Endothelial cell of umbilical vein (primary cell): ENCODE data around the gene RBMS3. TPM values are rescaled to one million over a fixed set of nuclear protein-coding genes. Genes with fewer than 3 reads are reported as not detected.
"Not testable (repeated sequence)": the region's sequence is repeated elsewhere in the genome, so short reads cannot be mapped to it uniquely, and the experiment has no call there.

ENCODE experiments used
- BruUV-seq: library from RNA; stranded (reverse); fragments of 400-500 nt; replicated peaks from 2 replicates; lab custom pipeline; 2021; lab: Mats Ljungman, UMichigan
- CTCF ChIA-PET: fragments of 300-600, 350-600 bp; sonication (Branson Sonifier 250); formaldehyde crosslinking; loops from one replicate; lab custom pipeline; 2021; ENCODE audit warnings: antibody characterized with exemption, inconsistent platforms; lab: Charles Lee
- POLR2A ChIA-PET: fragments of 300-600, 350-600 bp; sonication (Branson Sonifier 250); formaldehyde crosslinking; loops from one replicate; lab custom pipeline; 2021; ENCODE audit warnings: antibody characterized with exemption, inconsistent platforms; lab: Charles Lee
- DNase-seq: peaks from one replicate; pipeline ENCODE4 v3.0.0-alpha.2; 2011; ENCODE audit warnings: low read depth, low spot score
- FAIRE-seq: peaks from 2 replicates; lab custom pipeline; 2011; peaks lifted over from hg19 to GRCh38; lab: Jason Lieb, UNC
- H2AFZ ChIP-seq: 2 replicates; pipeline ENCODE4 v1.6.0; 2012; ENCODE audit warnings: low read depth, low read length, control low read depth, inconsistent platforms
- H3K27ac ChIP-seq: 2 replicates; pipeline ENCODE4 v1.5.1; 2011; ENCODE audit warnings: low read depth, mild to moderate bottlenecking, control low read depth, low read length, moderate library complexity; ENCODE audit not compliant: insufficient read depth
- H3K27me3 ChIP-seq, 2 experiments: 2 replicates each; pipeline versions ENCODE4 v1.6.0 to v1.6.1; 2011; ENCODE audit warnings: low read length in 2 of 2, mixed read lengths in 1 of 2; ENCODE audit not compliant: control insufficient read depth in 2 of 2, insufficient read depth in 2 of 2
- H3K36me3 ChIP-seq, 2 experiments: 2 replicates in 1 of 2; 3 replicates in 1 of 2; pipeline ENCODE4 v1.5.1; 2011; ENCODE audit warnings: low read length in 2 of 2, mild to moderate bottlenecking in 1 of 2, moderate library complexity in 1 of 2; ENCODE audit not compliant: control insufficient read depth in 2 of 2, insufficient read depth in 2 of 2; ENCODE audit errors: extremely low read depth in 1 of 2
- H3K4me1 ChIP-seq: 3 replicates; pipeline ENCODE4 v1.5.1; 2011; ENCODE audit warnings: mild to moderate bottlenecking, low read length; ENCODE audit not compliant: control insufficient read depth, insufficient read depth; ENCODE audit errors: extremely low read depth
- H3K4me2 ChIP-seq: 2 replicates; pipeline ENCODE4 v1.6.1; 2011; ENCODE audit warnings: low read length, control low read depth, mixed read lengths; ENCODE audit not compliant: insufficient read depth
- H3K4me3 ChIP-seq, 3 experiments: fragments of 200-600 bp in 1 of 3; sonication (generic), shearing (Covaris generic) in 1 of 3; replicated peaks in 1 of 3; 2 replicates each; pipeline ENCODE4 v1.5.1; 2011 to 2016; ENCODE audit warnings: control low read depth in 3 of 3, low read length in 3 of 3, mild to moderate bottlenecking in 2 of 3, inconsistent platforms in 1 of 3, low read depth in 1 of 3, moderate library complexity in 1 of 3; ENCODE audit not compliant: insufficient read depth in 1 of 3
- H3K79me2 ChIP-seq: 2 replicates; pipeline ENCODE4 v1.6.0; 2012; ENCODE audit warnings: low read length, inconsistent platforms; ENCODE audit not compliant: control insufficient read depth, insufficient read depth
- H3K9ac ChIP-seq: replicated peaks from 2 replicates; pipeline ENCODE3; 2011; ENCODE audit warnings: low read length, control low read depth; ENCODE audit not compliant: insufficient read depth; ENCODE audit errors: extremely low read depth
- H3K9me1 ChIP-seq: replicated peaks from 3 replicates; pipeline ENCODE4 v1.6.0; 2011; ENCODE audit warnings: mild to moderate bottlenecking, low read length; ENCODE audit not compliant: control insufficient read depth, insufficient read depth; ENCODE audit errors: extremely low read depth
- H3K9me3 ChIP-seq: replicated peaks from 2 replicates; pipeline ENCODE4 v1.5.1; 2012; ENCODE audit warnings: low read length, inconsistent platforms; ENCODE audit not compliant: control insufficient read depth, insufficient read depth
- H4K20me1 ChIP-seq: replicated peaks from 2 replicates; pipeline ENCODE3; 2011; ENCODE audit warnings: mild to moderate bottlenecking, low read length; ENCODE audit not compliant: control insufficient read depth, insufficient read depth; ENCODE audit errors: extremely low read depth
- FOS ChIP-seq: IDR thresholded peaks from 2 replicates; pipeline ENCODE4 v1.6.1; 2011; ENCODE audit warnings: mild to moderate bottlenecking, low read length, moderate library complexity, borderline replicate concordance; ENCODE audit not compliant: insufficient read depth
- GATA2 ChIP-seq: IDR thresholded peaks from 2 replicates; pipeline ENCODE4 v1.7.0; 2011; ENCODE audit warnings: low read depth, mild to moderate bottlenecking, moderate library complexity, mixed read lengths, low read length; ENCODE audit not compliant: insufficient read length, insufficient read depth
- dilution Hi-C: fragments of 300-500 bp; cut with MboI; formaldehyde crosslinking; loops from one replicate; pipeline ENCODE4 v1.15.0; 2019; ENCODE audit warnings: low sequenced_read_pairs; ENCODE audit not compliant: extremely low pct_ligation_motif_present
- intact Hi-C: fragments of 100-400 bp; cut with micrococcal nuclease; formaldehyde crosslinking; loops from one replicate; pipeline ENCODE4 v1.10.0; 2022
- polyA plus RNA-seq, 4 experiments: library from polyadenylated mRNA; depleted of rRNA in 3 of 4; stranded (reverse) in 3 of 4; unstranded in 1 of 4; fragments of >200 nt; gene quantifications; 2 replicates each; pipeline versions ENCODE4 v1.2.1 to v1.2.3, GENCODE V29; 2011 to 2012; ENCODE audit warnings: missing spikeins in 1 of 4
- total RNA-seq: library from RNA; stranded (reverse); gene quantifications from 2 replicates; pipeline ENCODE4 v1.2.3, GENCODE V29; 2021
- TF ChIP-seq, protein P1 (sequence below): IDR thresholded peaks from 2 replicates; pipeline ENCODE4 v1.6.1; 2011; ENCODE audit not compliant: insufficient read depth, insufficient read length
- TF ChIP-seq, protein P2 (sequence below), 2 donors: IDR thresholded peaks; 1 replicate in 1 of 2; 2 replicates in 1 of 2; pipeline ENCODE4 v1.5.1; 2011; ENCODE audit warnings: low read length in 2 of 2, mild to moderate bottlenecking in 2 of 2, moderate library complexity in 2 of 2, control low read depth in 1 of 2, inconsistent platforms in 1 of 2, low read depth in 1 of 2; ENCODE audit not compliant: insufficient read depth in 1 of 2; ENCODE audit errors: extremely low read depth in 1 of 2

RBMS3 gene
- total and polyA plus RNA-seq, 2 donors (not counting 3 experiments of a cell fraction or from before 2014, with no cell fraction given), result 13.6 to 42.3 TPM

DNA sequence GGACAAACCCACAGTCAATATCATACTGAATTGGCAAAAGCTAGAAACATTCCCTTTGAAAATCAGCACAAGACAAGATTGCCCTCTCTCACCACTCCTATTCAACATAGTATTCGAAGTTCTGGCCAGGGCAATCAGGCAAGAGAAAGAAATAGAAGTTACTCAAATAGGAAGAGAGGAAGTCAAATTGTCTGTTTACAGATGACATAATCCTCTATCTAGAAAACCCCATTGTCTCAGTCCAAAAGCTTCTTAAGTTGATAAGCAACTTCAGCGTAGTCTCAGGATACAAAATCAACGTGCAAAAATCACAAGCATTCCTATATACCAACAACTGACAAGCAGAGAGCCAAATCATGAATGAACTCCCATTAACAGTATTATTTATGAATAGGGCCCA is 760.6 kb downstream of the RBMS3 start:
- H3K9me3 ChIP-seq, POLR2A ChIA-PET, H3K27me3 ChIP-seq, H3K36me3 ChIP-seq, H3K4me2 ChIP-seq, H3K9ac ChIP-seq, H4K20me1 ChIP-seq, H3K4me3 ChIP-seq, H3K79me2 ChIP-seq, BruUV-seq, H3K27ac ChIP-seq, H3K9me1 ChIP-seq: not testable (repeated sequence)
- Histone ChIP-seq H3K4me1 (peaks cover 25% of the 10 kb centered on the region), H2AFZ (peak overlapping the region; percentile 3)
- FAIRE-seq, result peak; percentile 70
- dilution Hi-C loops (loop anchor here (25.0 kb wide), 1 partner anchor 721 kb away; no protein-coding TSS in a partner anchor), intact Hi-C loops (loop anchor here (5.0 kb wide), 2 partner anchors 301 to 476 kb away; no protein-coding TSS in a partner anchor)
- CTCF ChIA-PET, result interaction anchor here (0.7 to 4.1 kb wide), 17 partner anchors 8 to 1374 kb away, joined by 3 to 220 read pairs (median 8); partner anchors contain the start of gene TGFBR2
- DNase-seq, result peak; percentile 40

DNA sequence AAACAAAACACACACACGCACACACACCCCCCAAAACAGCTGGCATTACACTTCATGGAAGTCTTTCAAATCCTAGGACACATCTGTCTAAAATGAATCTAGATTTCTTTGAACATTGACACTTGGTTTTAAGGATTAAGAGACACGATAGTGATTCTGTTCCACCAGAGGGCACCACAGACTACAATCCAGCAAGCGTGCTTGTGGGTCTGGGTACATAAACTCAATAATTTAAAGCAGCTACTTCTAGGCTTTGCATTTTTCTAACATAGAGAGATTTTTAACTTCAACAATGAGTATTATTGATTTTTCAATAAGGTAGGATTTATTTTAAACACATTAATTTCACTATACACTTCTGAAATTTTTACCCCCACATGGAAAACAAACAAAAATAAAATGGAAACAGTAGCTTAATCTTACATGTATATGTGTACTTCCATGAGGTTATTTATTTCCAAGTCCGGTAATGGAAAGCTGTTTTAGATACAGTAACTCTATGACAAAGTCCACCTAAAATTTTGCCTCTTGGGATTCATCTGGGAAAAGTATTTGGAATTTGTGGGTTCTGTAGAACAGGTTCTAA is 761.5 kb downstream of the RBMS3 start:
- POLR2A ChIA-PET, result interaction anchor here (0.8 to 1.0 kb wide), 2 partner anchors 156 to 566 kb away, joined by 3 to 4 read pairs; no protein-coding TSS in a partner anchor
- peak; percentile 43 for FAIRE-seq

More for the DNA sequence above, 761.5 kb downstream of the RBMS3 start:
- no peak overlapping the region for H3K4me2 ChIP-seq
- dilution Hi-C loops, result loop anchor here (25.0 kb wide), 1 partner anchor 720 kb away; no protein-coding TSS in a partner anchor
- CTCF ChIA-PET, result interaction anchor here (0.6 to 4.1 kb wide), 92 partner anchors 9 to 1375 kb away, joined by 3 to 220 read pairs (median 4); partner anchors contain the start of gene TGFBR2
- intact Hi-C loops, result loop anchor here (1.0 to 5.0 kb wide), 9 partner anchors 29 to 709 kb away; partner anchors contain the start of gene TGFBR2
- no peaks in the 10 kb centered on the region for H3K27me3 ChIP-seq
- BruUV-seq, result no TSS peak
- H3K4me1 ChIP-seq, result peaks cover 25% of the 10 kb centered on the region
- no peak for TF ChIP-seq GATA2
- TF ChIP-seq, protein P1, sequence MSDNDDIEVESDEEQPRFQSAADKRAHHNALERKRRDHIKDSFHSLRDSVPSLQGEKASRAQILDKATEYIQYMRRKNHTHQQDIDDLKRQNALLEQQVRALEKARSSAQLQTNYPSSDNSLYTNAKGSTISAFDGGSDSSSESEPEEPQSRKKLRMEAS, result no peak
- no peak for TF ChIP-seq FOS
- TF ChIP-seq, protein P2, sequence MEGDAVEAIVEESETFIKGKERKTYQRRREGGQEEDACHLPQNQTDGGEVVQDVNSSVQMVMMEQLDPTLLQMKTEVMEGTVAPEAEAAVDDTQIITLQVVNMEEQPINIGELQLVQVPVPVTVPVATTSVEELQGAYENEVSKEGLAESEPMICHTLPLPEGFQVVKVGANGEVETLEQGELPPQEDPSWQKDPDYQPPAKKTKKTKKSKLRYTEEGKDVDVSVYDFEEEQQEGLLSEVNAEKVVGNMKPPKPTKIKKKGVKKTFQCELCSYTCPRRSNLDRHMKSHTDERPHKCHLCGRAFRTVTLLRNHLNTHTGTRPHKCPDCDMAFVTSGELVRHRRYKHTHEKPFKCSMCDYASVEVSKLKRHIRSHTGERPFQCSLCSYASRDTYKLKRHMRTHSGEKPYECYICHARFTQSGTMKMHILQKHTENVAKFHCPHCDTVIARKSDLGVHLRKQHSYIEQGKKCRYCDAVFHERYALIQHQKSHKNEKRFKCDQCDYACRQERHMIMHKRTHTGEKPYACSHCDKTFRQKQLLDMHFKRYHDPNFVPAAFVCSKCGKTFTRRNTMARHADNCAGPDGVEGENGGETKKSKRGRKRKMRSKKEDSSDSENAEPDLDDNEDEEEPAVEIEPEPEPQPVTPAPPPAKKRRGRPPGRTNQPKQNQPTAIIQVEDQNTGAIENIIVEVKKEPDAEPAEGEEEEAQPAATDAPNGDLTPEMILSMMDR (IDR thresholded peaks at IDR 0.05; ENCODE audit: extremely low read depth in 1 of 2, insufficient read depth in 1 of 2, low read depth in 1 of 2, low read length in 2 of 2), result peak; percentile 56
- peak; percentile 88 for DNase-seq
- no peaks in the 10 kb centered on the region for H3K36me3 ChIP-seq
- no peaks in the 10 kb centered on the region for H3K9me3 ChIP-seq
- H3K9ac ChIP-seq, result no peak overlapping the region
- no peaks in the 10 kb centered on the region for H3K79me2 ChIP-seq
- H3K9me1 ChIP-seq, result no peaks in the 10 kb centered on the region
- no peak overlapping the region for H3K27ac ChIP-seq
- no peak overlapping the region for H2AFZ ChIP-seq
- H4K20me1 ChIP-seq, result no peaks in the 10 kb centered on the region
- no peak overlapping the region for H3K4me3 ChIP-seq
